Measurements from ENCODE around the gene PADI6. TPM values are rescaled to one million over a fixed set of nuclear protein-coding genes. Genes with fewer than 3 reads are reported as not detected.

The PADI6 gene
- total RNA-seq, 1 experiment from 2014 or later, result not detected

- Histone ChIP-seq H3K27ac (no peak overlapping the region), H3K36me3 (peaks cover 14% of the 10 kb centered on the region), H3K9me3 (replicated peaks) (no peaks in the 10 kb centered on the region), H3K27me3 (no peaks in the 10 kb centered on the region), H3K4me3 (peak overlapping the region; percentile 88), H3K4me1 (peaks cover 15% of the 10 kb centered on the region)
- no peak for DNase-seq
These were observed 68.8 kb downstream of the PADI6 start for GRCh38 chr1:17440827-17441168.

- peak overlapping the region; percentile 88 for H3K4me3 ChIP-seq
- no peak overlapping the region for H3K27ac ChIP-seq
- H3K9me3 ChIP-seq (replicated peaks), result no peaks in the 10 kb centered on the region
- peak in 1 of 2 experiments; percentile 14 for DNase-seq
- H3K27me3 ChIP-seq, result no peaks in the 10 kb centered on the region
- peaks cover 13% of the 10 kb centered on the region for H3K36me3 ChIP-seq
- peaks cover 21% of the 10 kb centered on the region for H3K4me1 ChIP-seq
These were observed 69.4 kb downstream of the PADI6 start for GRCh38 chr1:17441265-17441992.

GRCh38 chr1:17441993-17442357, 70.0 kb downstream of the PADI6 start:
- Histone ChIP-seq H3K4me1 (peaks cover 27% of the 10 kb centered on the region), H3K4me3 (no peak overlapping the region), H3K9me3 (replicated peaks) (no peaks in the 10 kb centered on the region), H3K27ac (no peak overlapping the region), H3K36me3 (peaks cover 7% of the 10 kb centered on the region), H3K27me3 (no peaks in the 10 kb centered on the region)
- DNase-seq, result no peak

GRCh38 chr1:17442841-17443240, 70.8 kb downstream of the PADI6 start:
- Histone ChIP-seq H3K9me3 (replicated peaks) (no peaks in the 10 kb centered on the region), H3K27ac (no peak overlapping the region), H3K36me3 (peaks cover 2% of the 10 kb centered on the region; the same call in 1 of the 2 replicates), H3K4me3 (no peak overlapping the region), H3K27me3 (no peaks in the 10 kb centered on the region), H3K4me1 (peaks cover 34% of the 10 kb centered on the region)
- no peak for DNase-seq

- DNase-seq, result peak; percentile 43 to 68
- Histone ChIP-seq H3K36me3 (no peaks in the 10 kb centered on the region), H3K9me3 (replicated peaks) (no peaks in the 10 kb centered on the region), H3K4me1 (peaks cover 32% of the 10 kb centered on the region), H3K27me3 (no peaks in the 10 kb centered on the region), H3K4me3 (no peak overlapping the region), H3K27ac (no peak overlapping the region)
These were observed 75.6 kb downstream of the PADI6 start for GRCh38 chr1:17447501-17447992.

Other genes starting within 250 kb of the PADI6 start
- gene PADI1, start 167.1 kb upstream of the PADI6 start, total RNA-seq (2014; rRNA removed; shearing (Covaris generic)), result 0.06 and 0.20 TPM in 2 replicates
- 6.1 and 6.8 TPM in 2 replicates for gene PADI3, start 123.1 kb upstream of the PADI6 start, total RNA-seq (2014; rRNA removed; shearing (Covaris generic))
- gene PADI4, start 64.0 kb upstream of the PADI6 start, total RNA-seq (2014; rRNA removed; shearing (Covaris generic)), result not detected in 2 replicates
- 169 and 170 TPM in 2 replicates for gene RCC2, start 67.5 kb downstream of the PADI6 start, total RNA-seq (2014; rRNA removed; shearing (Covaris generic))
- 9.2 and 10.5 TPM in 2 replicates for gene ARHGEF10L, start 167.5 kb downstream of the PADI6 start, total RNA-seq (2014; rRNA removed; shearing (Covaris generic))